Left colon (tissue), 2 donors: ENCODE results near the gene PIGV. TPM values are rescaled to one million over a fixed set of nuclear protein-coding genes. Genes with fewer than 3 reads are reported as not detected.

Source experiments
- ATAC-seq: fragments of 200-7000 bp; cut with Tn5 transposase; one replicate; pipeline ENCODE4 v1.9.1; 2020; ENCODE audit warnings: mild to moderate bottlenecking, moderate library complexity
- DNase-seq, 2 donors: peaks; one replicate each; pipeline ENCODE4 v3.0.0-alpha.2; 2020
- intact Hi-C, 2 donors: fragments of 100-400 bp; cut with DNase I in 1 of 2; cut with micrococcal nuclease in 1 of 2; formaldehyde crosslinking; loops; one replicate each; pipeline versions ENCODE4 v1.11.2 to v1.14.0; 2022; cut with DNase I, micrococcal nuclease
- long read RNA-seq: library from polyadenylated mRNA; unstranded; transcript quantifications from one replicate; pipeline ENCODE4 v2.0.0, GENCODE V29; 2021
- total RNA-seq, 2 donors: library from RNA; stranded (reverse); fragmentation: NEBNext Ultra II Directional; extraction: Animal tissue kit (Norgen Biotek cat#: 25700); gene quantifications; one replicate each; pipeline ENCODE4 v1.2.1, GENCODE V29; 2021
- donor health status: DM: no; HTN: no; CAD: no.
- donor health status: DM: yes; HTN: yes; CAD: no.

PIGV gene
- 10 to 100 TPM; 17.1 to 18.6 TPM for total RNA-seq
- long read RNA-seq, transcript PIGV-201 (4 exons, 2,367 nt), result major isoform, 11 of 67 reads
- long read RNA-seq, partial matches to known transcripts, result 8 of 67 reads
- long read RNA-seq, other reads (novel, unspliced or antisense), result 48 of 67 reads

DNA sequence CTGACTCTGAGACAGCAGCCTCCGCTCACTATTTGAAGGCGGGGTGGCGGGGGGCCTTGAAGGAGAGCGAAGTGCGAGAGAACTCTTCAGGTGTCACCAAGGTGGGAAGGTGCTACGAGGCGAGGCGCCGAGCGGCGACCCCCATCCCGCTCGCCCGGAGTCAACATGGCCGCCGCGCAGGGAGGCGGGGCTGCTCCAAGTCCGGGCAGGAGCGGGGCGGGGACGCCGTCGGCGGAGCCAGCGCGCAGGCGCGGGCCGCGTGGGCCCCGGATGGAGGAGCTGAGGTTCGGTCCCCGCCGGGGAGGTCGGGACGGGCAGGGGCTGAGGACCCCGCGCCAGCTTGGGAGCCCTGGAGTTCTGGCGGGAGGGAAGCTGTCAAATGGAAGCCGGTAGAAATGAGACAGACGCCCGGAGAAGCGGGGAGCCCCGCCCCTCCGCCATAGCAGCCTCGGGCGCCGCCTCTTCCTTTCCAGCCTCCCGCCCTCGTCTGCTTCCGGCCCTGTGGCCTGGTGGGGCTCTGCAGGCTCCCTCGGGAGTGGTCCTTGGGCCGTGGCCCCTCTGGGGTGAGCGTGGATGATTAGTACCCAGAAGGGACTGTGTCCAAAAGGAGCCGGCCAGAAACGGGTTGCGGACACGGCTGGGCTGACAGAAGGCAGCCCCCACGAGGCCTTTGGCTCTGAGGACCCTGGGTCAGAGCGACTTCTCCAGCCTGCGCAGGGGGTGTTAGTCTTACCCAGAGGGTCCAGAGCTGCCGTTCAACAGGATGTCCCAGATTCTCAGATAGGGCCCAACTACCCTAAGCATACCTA is at the start of gene PIGV:
PIGV (plus strand) TSS at position 245 of the 809 bp plus-strand sequence. CDS start 2,866 bp downstream, outside the sequence.
- DNase-seq (peak; percentile 86 to 92), ATAC-seq (peak; percentile 81)
- intact Hi-C loops, result loop anchor here in 1 of 2 donors (5.0 kb wide), 2 partner anchors 96 to 186 kb away; no protein-coding TSS in a partner anchor

- ATAC-seq (no peak), DNase-seq (no peak)
- intact Hi-C loops, result no loop called here
These were observed 48.3 kb upstream of the PIGV start for GRCh38 chr1:26739329-26739914.

DNA sequence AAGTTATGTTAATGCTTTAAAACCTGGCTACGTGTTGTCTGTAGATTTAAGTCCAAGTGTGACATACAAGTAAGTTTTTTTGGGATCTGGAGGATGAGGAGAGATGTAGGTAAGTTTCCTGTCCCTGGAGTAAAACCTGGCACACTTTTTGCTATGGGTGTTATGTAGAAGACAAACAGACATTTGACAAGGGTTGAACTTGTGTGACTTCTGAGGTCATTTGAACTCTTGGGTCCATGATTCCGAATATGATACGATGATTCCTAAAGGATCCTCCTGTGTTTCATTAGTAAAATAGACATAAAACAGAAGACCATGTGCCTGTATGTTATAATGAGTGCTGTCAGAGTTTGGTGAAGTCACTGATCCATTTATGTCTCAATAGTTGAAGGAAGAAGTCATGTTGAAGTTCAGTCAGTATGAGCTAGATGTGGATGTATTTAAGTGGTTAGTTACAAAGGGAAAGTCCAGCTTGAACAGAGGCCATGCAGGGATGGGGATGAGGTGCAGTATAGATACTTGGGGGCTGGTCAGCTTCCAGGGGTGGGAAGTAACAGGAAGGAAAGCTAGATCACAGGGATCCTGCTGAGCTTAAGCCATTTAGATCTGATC is 47.6 kb upstream of the PIGV start:
- intact Hi-C loops, result no loop called here
- ATAC-seq (no peak), DNase-seq (no peak)

GRCh38 chr1:26740952-26741351 is 46.8 kb upstream of the PIGV start:
- no peak for DNase-seq
- intact Hi-C loops, result no loop called here
- peak; percentile 63 for ATAC-seq

DNA sequence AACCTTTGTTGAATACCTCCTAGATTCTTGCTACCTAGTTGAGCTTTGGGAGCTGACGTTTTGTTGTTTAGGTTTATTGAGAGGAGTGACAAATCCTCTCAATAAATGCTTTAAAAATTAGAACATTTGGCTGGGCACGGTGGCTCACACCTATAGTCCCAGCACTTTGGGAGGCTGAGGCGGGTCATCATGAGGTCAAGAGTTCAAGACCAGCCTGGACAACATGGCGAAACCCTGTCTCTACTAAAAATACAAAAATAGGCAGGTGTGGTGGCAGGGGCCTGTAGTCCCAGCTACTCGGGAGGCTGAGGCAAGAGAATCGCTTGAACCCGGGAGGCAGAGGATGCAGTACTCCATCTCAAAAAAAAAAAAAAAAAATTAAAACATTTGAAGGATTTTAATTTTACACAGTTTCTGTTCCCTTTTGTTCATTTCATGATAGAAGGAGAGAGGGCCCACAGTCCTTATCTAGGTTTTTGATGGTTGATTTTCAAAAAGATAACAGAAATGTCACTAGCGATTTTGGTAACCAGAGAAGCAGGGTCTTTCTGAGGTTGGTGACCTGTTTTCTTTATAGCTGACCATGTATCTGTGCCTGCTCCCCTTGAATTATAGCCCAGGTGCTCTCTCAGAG is 44.2 kb upstream of the PIGV start:
- intact Hi-C loops, result no loop called here
- DNase-seq (no peak), ATAC-seq (no peak)

DNA sequence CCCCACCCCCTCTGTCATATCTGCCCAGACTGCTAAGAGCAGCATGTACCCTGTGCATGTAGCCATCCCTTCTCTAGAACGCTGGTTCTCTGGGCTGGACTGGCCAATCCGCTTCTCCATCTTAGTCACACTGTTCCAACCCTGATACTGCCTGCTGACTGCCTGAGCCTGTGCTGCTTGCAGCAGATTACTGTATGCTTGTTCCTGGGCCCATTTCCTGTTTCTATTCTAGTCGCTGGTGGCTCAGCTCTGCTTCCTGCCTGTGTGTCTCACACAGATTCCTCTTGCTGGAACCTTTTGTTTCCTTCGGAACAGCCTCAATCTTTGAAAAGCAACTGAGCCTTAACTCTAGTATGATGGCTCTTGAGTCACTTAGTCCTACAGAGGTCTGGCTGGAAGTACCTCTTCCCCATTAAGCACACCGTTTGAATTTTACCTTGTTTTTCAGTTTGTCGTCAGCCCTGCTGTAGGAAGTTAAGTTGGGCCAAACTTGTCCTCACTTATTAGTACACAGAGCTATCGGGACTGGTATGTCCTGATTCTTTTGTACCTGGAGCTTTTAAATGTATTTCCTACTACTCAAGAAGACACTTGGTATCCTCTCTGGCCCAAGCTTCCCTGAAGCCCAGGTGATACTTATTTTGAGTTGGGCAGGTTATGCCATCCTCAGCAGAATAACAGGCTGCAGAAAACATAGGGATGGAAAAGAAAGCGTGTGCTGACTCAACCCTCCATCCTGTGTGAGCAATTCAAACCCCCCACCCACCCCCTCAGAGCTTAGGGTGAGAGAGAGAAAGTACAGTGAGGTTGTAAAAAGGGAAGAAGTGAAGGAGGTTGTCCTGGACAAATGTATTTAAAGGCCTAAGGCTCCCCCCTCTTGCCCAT is 43.4 kb upstream of the PIGV start:
- intact Hi-C loops, result no loop called here
- peak; percentile 56 to 82 for DNase-seq
- ATAC-seq, result peak; percentile 80

GRCh38 chr1:26745191-26745590 is 42.6 kb upstream of the PIGV start:
- intact Hi-C loops, result no loop called here
- DNase-seq (no peak), ATAC-seq (no peak)

DNA sequence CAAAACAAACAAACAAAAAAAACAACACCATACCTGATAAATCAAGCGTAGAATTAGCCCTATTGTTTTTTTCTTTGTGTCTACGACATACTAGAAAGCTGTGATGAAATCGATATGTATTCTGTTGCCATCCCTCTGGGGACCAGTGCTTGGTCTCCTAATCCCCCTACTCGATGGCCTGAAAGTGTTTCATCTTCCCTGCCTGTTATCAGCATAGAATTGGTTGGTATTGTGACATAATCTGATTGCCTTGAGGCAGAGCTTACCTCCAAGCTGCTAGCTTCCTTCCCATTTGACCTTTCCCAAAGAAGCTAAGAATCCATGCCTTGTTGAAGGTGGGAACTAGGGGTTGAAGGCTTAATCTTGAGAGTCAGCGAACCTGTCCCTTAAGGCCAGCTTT is 40.7 kb upstream of the PIGV start:
- no peak for DNase-seq
- ATAC-seq, result no peak
- intact Hi-C loops, result no loop called here

- no peak for ATAC-seq
- intact Hi-C loops, result no loop called here
- DNase-seq, result no peak
These were observed 39.4 kb upstream of the PIGV start for GRCh38 chr1:26748351-26748750.

DNA sequence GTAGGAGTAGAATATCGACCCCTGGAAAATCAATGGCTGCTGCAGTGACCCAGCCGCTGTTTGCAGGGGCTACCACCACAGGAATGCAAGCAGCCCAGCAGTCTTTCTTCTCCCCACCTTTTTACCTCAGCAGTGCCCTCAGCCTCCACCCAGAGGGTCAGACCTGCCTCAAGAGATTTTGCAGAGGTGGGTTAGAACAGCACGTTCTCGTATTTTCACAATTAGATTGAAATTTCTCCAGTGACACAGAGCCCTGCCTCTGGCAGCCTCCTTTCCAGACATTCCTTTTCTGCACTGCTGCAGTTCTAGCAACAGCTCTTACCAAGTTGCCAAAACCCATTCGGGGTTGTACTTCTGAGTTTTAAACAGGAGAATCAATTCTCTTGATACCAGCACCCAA is 38.3 kb upstream of the PIGV start:
- DNase-seq (no peak), ATAC-seq (no peak)
- intact Hi-C loops, result no loop called here

DNA sequence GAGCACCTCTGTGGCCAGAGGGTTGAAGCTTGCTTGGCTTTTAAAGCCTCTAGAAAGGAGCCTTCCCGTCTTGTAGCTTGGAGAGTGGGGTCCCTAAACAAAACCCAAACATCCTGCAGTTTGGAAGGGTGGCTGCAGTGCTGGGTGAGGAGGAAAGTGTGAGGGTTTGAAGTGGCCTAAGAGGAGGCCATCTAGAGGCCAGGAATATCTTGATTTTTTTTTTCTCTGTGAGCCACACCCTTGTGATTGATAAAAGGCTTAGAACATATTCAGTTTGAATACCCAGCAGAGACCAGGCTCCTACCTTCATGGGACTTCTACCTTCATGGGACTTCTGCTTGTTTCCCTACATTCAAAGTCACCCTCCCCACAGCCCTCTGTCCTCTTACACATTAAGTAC is 37.3 kb upstream of the PIGV start:
- intact Hi-C loops, result no loop called here

GRCh38 chr1:26752519-26752918 is 35.2 kb upstream of the PIGV start:
- ATAC-seq (no peak), DNase-seq (no peak)
- intact Hi-C loops, result no loop called here

More for the DNA sequence above, 37.3 kb upstream of the PIGV start:
- ATAC-seq (peak; percentile 48), DNase-seq (no peak)

GRCh38 chr1:26754086-26754874 is 33.5 kb upstream of the PIGV start:
- ATAC-seq (no peak), DNase-seq (no peak)
- intact Hi-C loops, result no loop called here

DNA sequence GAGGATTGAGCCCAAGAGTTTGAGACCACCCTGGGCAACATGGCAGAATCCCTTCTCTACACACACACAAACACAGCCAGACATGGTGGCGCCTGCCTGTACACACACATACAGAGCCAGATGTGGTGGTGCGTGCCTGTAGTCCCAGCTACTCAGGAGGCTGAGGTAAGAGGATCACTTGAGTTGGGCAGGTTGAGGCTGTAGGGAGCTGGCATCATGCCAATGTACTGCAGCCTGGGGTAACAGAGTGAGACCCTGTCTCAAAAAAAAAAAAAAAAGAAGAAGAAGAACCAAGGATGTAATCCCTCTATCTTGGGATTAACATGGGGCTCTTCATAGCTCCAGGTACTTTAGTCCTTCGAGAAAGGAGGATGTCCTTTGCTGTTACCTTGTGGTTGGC is 29.4 kb upstream of the PIGV start:
- intact Hi-C loops, result no loop called here
- ATAC-seq (no peak), DNase-seq (no peak)

DNA sequence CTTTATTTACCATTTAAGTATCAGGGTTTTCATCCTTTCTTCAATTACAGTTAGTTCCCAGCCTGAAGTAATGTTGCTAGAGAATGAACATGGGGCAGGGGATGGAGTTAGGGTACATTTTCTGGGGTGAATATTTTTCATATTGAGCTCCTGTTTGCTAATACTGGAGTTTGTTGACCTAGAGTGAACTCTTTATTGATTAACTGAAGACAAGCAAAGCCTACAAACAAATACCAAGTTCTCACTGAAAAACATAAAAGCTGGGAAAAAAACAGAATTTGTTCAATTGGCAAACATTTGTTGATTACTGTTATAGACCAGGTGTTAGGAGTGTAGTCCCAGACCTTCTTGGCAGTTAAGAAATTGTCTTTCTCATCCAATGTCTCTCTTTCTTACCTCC is 28.2 kb upstream of the PIGV start:
- intact Hi-C loops, result no loop called here

GRCh38 chr1:26761217-26761616 is 26.5 kb upstream of the PIGV start:
- intact Hi-C loops, result no loop called here
- ATAC-seq (peak; percentile 37), DNase-seq (no peak)

More for the DNA sequence above, 28.2 kb upstream of the PIGV start:
- DNase-seq, result no peak
- ATAC-seq, result no peak

- DNase-seq, result no peak
- ATAC-seq, result no peak
- intact Hi-C loops, result no loop called here
These were observed 20.0 kb upstream of the PIGV start for GRCh38 chr1:26767714-26768113.

- ATAC-seq, result peak; percentile 35
- DNase-seq, result no peak
These were observed 19.0 kb upstream of the PIGV start for GRCh38 chr1:26768755-26769154.

More at GRCh38 chr1:26768755-26769154, 19.0 kb upstream of the PIGV start:
- intact Hi-C loops, result no loop called here
